Esophagus squamous epithelium (tissue), 5 donors: Measurements from ENCODE around the gene C11orf21. TPM values are rescaled to one million over a fixed set of nuclear protein-coding genes. Genes with fewer than 3 reads are reported as not detected.

ENCODE experiments used
- DNase-seq: peaks from one replicate; lab custom pipeline; 2025; lab: John Stamatoyannopoulos, UW
- H3K27ac ChIP-seq, 4 donors: fragments of 200-600 bp; sonication (generic); one replicate each; pipeline ENCODE4 v1.5.1; 2016 to 2019; ENCODE audit warnings: mild to moderate bottlenecking in 1 of 4
- H3K27me3 ChIP-seq, 4 donors: fragments of 200-600 bp; sonication (generic); 1 replicate in 3 of 4; 2 replicates in 1 of 4; pipeline versions ENCODE4 v1.5.1 to v1.6.0; 2017 to 2021; ENCODE audit warnings: antibody characterized with exemption in 1 of 4
- H3K36me3 ChIP-seq, 3 donors: fragments of 200-600 bp; sonication (generic); one replicate each; pipeline ENCODE4 v1.5.1; 2016 to 2019
- H3K4me1 ChIP-seq, 3 donors: fragments of 200-600 bp; sonication (generic); one replicate each; pipeline ENCODE4 v1.5.1; 2017 to 2019
- H3K4me3 ChIP-seq, 4 donors: fragments of 200-600 bp; sonication (generic); 1 replicate in 3 of 4; 2 replicates in 1 of 4; pipeline ENCODE4 v1.5.1; 2016 to 2019; ENCODE audit warnings: mild to moderate bottlenecking in 2 of 4, moderate library complexity in 1 of 4
- H3K9me3 ChIP-seq, 3 donors: fragments of 200-600 bp; sonication (generic); one replicate each; pipeline ENCODE4 v1.5.1; 2016 to 2019
- CTCF ChIP-seq, 6 experiments: fragments of 450-650 bp in 4 of 6; fragments of 200-600 bp in 2 of 6; sonication (generic) in 2 of 6; IDR thresholded peaks; one replicate each; pipeline ENCODE4 v1.5.1; 2016 to 2019; ENCODE audit warnings: antibody characterized with exemption in 6 of 6, mild to moderate bottlenecking in 4 of 6, moderate library complexity in 4 of 6
- POLR2A ChIP-seq, 4 donors: fragments of 450-650 bp; IDR thresholded peaks; one replicate each; pipeline ENCODE4 v1.6.1; 2017; ENCODE audit warnings: antibody characterized with exemption in 4 of 4, mild to moderate bottlenecking in 4 of 4, moderate library complexity in 3 of 4
- WGBS, 2 donors: methylation state at CpG; one replicate each; pipeline ENCODE4 v1.1.5; 2018; 5-methylcytosine and 5-hydroxymethylcytosine counted together
- intact Hi-C: fragments of 100-400 bp; cut with DNase I; formaldehyde crosslinking; loops from one replicate; pipeline ENCODE4 v1.15.0; 2022
- total RNA-seq, 4 donors: library from RNA; depleted of rRNA; stranded (reverse); fragments of >200 nt; gene quantifications; one replicate each; pipeline ENCODE4 v1.1.0, GENCODE V29; 2016
- donor health status: DM: yes; HTN: yes; CAD: no.

Gene C11orf21
- total RNA-seq, 4 donors from 2014 or later, result 0.30 to 0.94 (median 0.76) TPM; not detected in 1

- Histone ChIP-seq H3K27me3 (peaks cover 0 to 66% (median 0%) of the 10 kb centered on the region in 4 donors), H3K4me1 (no peaks in the 10 kb centered on the region), H3K4me3 (no peak overlapping the region), H3K36me3 (no peaks in the 10 kb centered on the region), H3K27ac (no peak overlapping the region), H3K9me3 (no peaks in the 10 kb centered on the region)
- DNase-seq, result no peak
- intact Hi-C loops, result no loop called here
- WGBS, 2 donors, result 50 to 59% methylated on average over 2 of the region's 2 CpGs
- no peak for TF ChIP-seq POLR2A (IDR thresholded peaks at IDR 0.05)
- no peak for TF ChIP-seq CTCF (IDR thresholded peaks at IDR 0.05)
Observed at GRCh38 chr11:2280208-2280607, 21.5 kb downstream of the C11orf21 start.

- TF ChIP-seq CTCF (IDR thresholded peaks at IDR 0.05), result no peak
- TF ChIP-seq POLR2A (IDR thresholded peaks at IDR 0.05), result no peak
- no peaks in the 10 kb centered on the region for H3K36me3 ChIP-seq
- H3K4me3 ChIP-seq, result no peak overlapping the region
- DNase-seq, result no peak
- no peaks in the 10 kb centered on the region for H3K9me3 ChIP-seq
- intact Hi-C loops, result no loop called here
- no peak overlapping the region for H3K27ac ChIP-seq
- no peaks in the 10 kb centered on the region for H3K4me1 ChIP-seq
- H3K27me3 ChIP-seq, result peaks cover 0 to 70% (median 0%) of the 10 kb centered on the region in 4 donors
- WGBS, 2 donors, result 78 to 79% methylated on average over 6 of the region's 6 CpGs
Observed at GRCh38 chr11:2277933-2278523, 23.7 kb downstream of the C11orf21 start.

DNA sequence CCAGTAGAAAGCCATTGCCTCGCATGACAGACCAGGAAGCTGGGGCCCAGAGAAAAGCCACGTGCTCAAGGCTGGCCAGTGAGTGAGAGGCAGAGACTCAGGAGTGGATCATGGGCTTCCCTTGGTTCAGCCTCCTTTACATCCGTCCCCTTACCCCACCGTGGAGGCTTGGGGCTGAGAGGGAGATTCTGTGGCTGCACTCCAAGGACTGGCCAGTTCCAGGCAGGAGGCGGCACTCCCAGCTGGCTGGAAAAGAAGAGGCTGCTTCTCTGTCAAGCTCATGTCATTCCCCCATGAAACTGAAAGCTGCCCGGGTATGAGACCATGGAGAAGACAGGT is 24.7 kb downstream of the C11orf21 start:
- WGBS, 2 donors, result 47 to 74% methylated on average over 3 to 4 of the region's 6 CpGs
- H3K27ac ChIP-seq, result no peak overlapping the region
- H3K4me1 ChIP-seq, result no peaks in the 10 kb centered on the region
- peaks cover 0 to 78% (median 0%) of the 10 kb centered on the region in 4 donors for H3K27me3 ChIP-seq
- no peaks in the 10 kb centered on the region for H3K9me3 ChIP-seq
- H3K4me3 ChIP-seq, result no peak overlapping the region
- TF ChIP-seq CTCF (IDR thresholded peaks at IDR 0.05) (no peak), POLR2A (IDR thresholded peaks at IDR 0.05) (no peak)
- intact Hi-C loops, result no loop called here
- no peaks in the 10 kb centered on the region for H3K36me3 ChIP-seq
- DNase-seq, result no peak

GRCh38 chr11:2276280-2277007 is 25.3 kb downstream of the C11orf21 start:
- H3K27ac ChIP-seq, result no peak overlapping the region
- no peaks in the 10 kb centered on the region for H3K9me3 ChIP-seq
- H3K36me3 ChIP-seq, result no peaks in the 10 kb centered on the region
- TF ChIP-seq POLR2A (IDR thresholded peaks at IDR 0.05), result no peak
- no peak for TF ChIP-seq CTCF (IDR thresholded peaks at IDR 0.05)
- DNase-seq, result no peak
- peaks cover 0 to 79% (median 0%) of the 10 kb centered on the region in 4 donors for H3K27me3 ChIP-seq
- intact Hi-C loops, result no loop called here
- H3K4me1 ChIP-seq, result peaks cover 0 to 2% (median 0%) of the 10 kb centered on the region in 3 donors
- H3K4me3 ChIP-seq, result no peak overlapping the region
- WGBS, 2 donors, result 84 to 89% methylated on average over 9 of the region's 14 CpGs
